CD4-positive, alpha-beta T cell treated with Interleukin-10 for 1 hour (primary cell): ENCODE results near the gene ARL3.
"Not testable (repeated sequence)": the region's sequence is repeated elsewhere in the genome, so short reads cannot be mapped to it uniquely, and the experiment has no call there.

ENCODE experiments used
- DNase-seq: peaks from one replicate; pipeline ENCODE4 v3.0.0-alpha.2; 2020

Gene ARL3

GRCh38 chr10:102735065-102735562 is 20.9 kb upstream of the ARL3 start:
- DNase-seq: no peak

GRCh38 chr10:102732661-102733060 is 18.5 kb upstream of the ARL3 start:
- DNase-seq: no peak

GRCh38 chr10:102731222-102731800 is 17.1 kb upstream of the ARL3 start:
- no peak for DNase-seq

- DNase-seq: peak; percentile 53
These were observed 15.1 kb upstream of the ARL3 start for GRCh38 chr10:102729029-102730026.

- no peak for DNase-seq
These were observed 13.0 kb upstream of the ARL3 start for GRCh38 chr10:102727037-102727818.

GRCh38 chr10:102726274-102726673 is 12.1 kb upstream of the ARL3 start:
- DNase-seq: no peak

GRCh38 chr10:102723989-102724388 is 9.8 kb upstream of the ARL3 start:
- DNase-seq: no peak

- no peak for DNase-seq
These were observed 7.8 kb upstream of the ARL3 start for GRCh38 chr10:102721954-102722353.

- DNase-seq: no peak
These were observed 6.6 kb upstream of the ARL3 start for GRCh38 chr10:102720775-102721301.

GRCh38 chr10:102720337-102720736 is 6.1 kb upstream of the ARL3 start:
- DNase-seq: no peak

- no peak for DNase-seq
These were observed 4.0 kb upstream of the ARL3 start for GRCh38 chr10:102718220-102718619.

GRCh38 chr10:102716900-102717565 is 2.8 kb upstream of the ARL3 start:
- not testable (repeated sequence) for DNase-seq

- no peak for DNase-seq
These were observed 1.7 kb upstream of the ARL3 start for GRCh38 chr10:102715880-102716279.

GRCh38 chr10:102714621-102715455 is 641 bp upstream of the ARL3 start, which contains the start of gene SFXN2:
SFXN2 (plus strand) TSS chr10:102714636; CDS start chr10:102726637, 12,001 bp downstream.
- DNase-seq: peak; percentile 48

GRCh38 chr10:102713539-102713813 is 721 bp downstream of the ARL3 start:
- DNase-seq: no peak

GRCh38 chr10:102712843-102713538 is 1.2 kb downstream of the ARL3 start:
- DNase-seq: no peak

- no peak for DNase-seq
These were observed 2.1 kb downstream of the ARL3 start for GRCh38 chr10:102712089-102712488.

GRCh38 chr10:102710609-102711008 is 3.6 kb downstream of the ARL3 start:
- peak; percentile 21 for DNase-seq

- no peak for DNase-seq
These were observed 8.7 kb downstream of the ARL3 start for GRCh38 chr10:102705531-102705930.

- DNase-seq: no peak
These were observed 9.3 kb downstream of the ARL3 start for GRCh38 chr10:102704915-102705314.

- DNase-seq: no peak
These were observed 11.5 kb downstream of the ARL3 start for GRCh38 chr10:102702742-102703141.
